Gastrocnemius medialis (tissue), 4 donors: ENCODE data around the gene HIVEP3. TPM values are rescaled to one million over a fixed set of nuclear protein-coding genes. Genes with fewer than 3 reads are reported as not detected.
A peak's percentile ranks its signal among the peaks of the same experiment; 100 is the strongest.

Experiments used
- ATAC-seq, 2 donors: fragments of 150-250 bp; one replicate each; pipeline ENCODE4 v1.9.1; 2016
- DNase-seq, 2 donors: peaks; one replicate each; pipeline ENCODE4 v3.0.0-alpha.2; 2019
- H3K27ac ChIP-seq, 4 donors: fragments of 200-600 bp; sonication (generic); 1 replicate in 1 of 4; 2 replicates in 3 of 4; pipeline ENCODE4 v1.5.1; 2016 to 2018; ENCODE audit warnings: mild to moderate bottlenecking in 2 of 4, moderate library complexity in 1 of 4
- H3K27me3 ChIP-seq, 3 donors: fragments of 200-600 bp; sonication (generic) in 2 of 3; 1 replicate in 1 of 3; 2 replicates in 2 of 3; pipeline versions ENCODE4 v1.5.1 to v1.6.0; 2016 to 2019; ENCODE audit warnings: mild to moderate bottlenecking in 1 of 3, moderate library complexity in 1 of 3
- H3K36me3 ChIP-seq, 2 donors: fragments of 200-600 bp; sonication (generic) in 1 of 2; one replicate each; pipeline ENCODE4 v1.5.1; 2017 to 2018
- H3K4me1 ChIP-seq, 2 donors: fragments of 200-600 bp; sonication (generic) in 1 of 2; one replicate each; pipeline ENCODE4 v1.5.1; 2016 to 2017; ENCODE audit warnings: mild to moderate bottlenecking in 2 of 2
- H3K4me3 ChIP-seq, 4 donors: fragments of 200-600 bp; sonication (generic) in 3 of 4; 1 replicate in 1 of 4; 2 replicates in 3 of 4; pipeline ENCODE4 v1.5.1; 2016 to 2019; ENCODE audit warnings: mild to moderate bottlenecking in 2 of 4
- H3K9me3 ChIP-seq, 3 donors: fragments of 200-600 bp; sonication (generic) in 2 of 3; 1 replicate in 1 of 3; 2 replicates in 2 of 3; pipeline ENCODE4 v1.5.1; 2016 to 2019
- CTCF ChIP-seq, 5 experiments: fragments of 450-650 bp in 3 of 5; fragments of 200-600 bp in 2 of 5; sonication (generic) in 2 of 5; IDR thresholded peaks in 4 of 5; conservative IDR thresholded peaks in 1 of 5; 1 replicate in 4 of 5; 2 replicates in 1 of 5; pipeline ENCODE4 v1.5.1; 2016 to 2019; ENCODE audit warnings: antibody characterized with exemption in 5 of 5, mild to moderate bottlenecking in 3 of 5, moderate library complexity in 3 of 5
- POLR2A ChIP-seq, 2 donors: fragments of 450-650 bp; IDR thresholded peaks; one replicate each; pipeline ENCODE4 v1.6.1; 2017; ENCODE audit warnings: antibody characterized with exemption in 2 of 2, mild to moderate bottlenecking in 2 of 2, moderate library complexity in 2 of 2
- in situ Hi-C, 4 donors: fragments of 200-750 bp; cut with MboI; loops; one replicate each; pipeline versions ENCODE4 v1.15.0 to v1.8.0; 2017; ENCODE audit warnings: low sequenced_read_pairs in 4 of 4
- intact Hi-C: fragments of 100-400 bp; cut with DNase I; formaldehyde crosslinking; loops from one replicate; pipeline ENCODE4 v1.15.1; 2023; ENCODE audit warnings: low total_unique reads
- total RNA-seq, 4 donors: library from RNA; depleted of rRNA; stranded (reverse); fragments of >200 nt; gene quantifications; one replicate each; pipeline versions ENCODE4 v1.1.0 to v1.2.3, GENCODE V29; 2016

Gene HIVEP3
- total RNA-seq, 4 donors from 2014 or later: 0.80 to 1.8 (median 1.3) TPM

DNA sequence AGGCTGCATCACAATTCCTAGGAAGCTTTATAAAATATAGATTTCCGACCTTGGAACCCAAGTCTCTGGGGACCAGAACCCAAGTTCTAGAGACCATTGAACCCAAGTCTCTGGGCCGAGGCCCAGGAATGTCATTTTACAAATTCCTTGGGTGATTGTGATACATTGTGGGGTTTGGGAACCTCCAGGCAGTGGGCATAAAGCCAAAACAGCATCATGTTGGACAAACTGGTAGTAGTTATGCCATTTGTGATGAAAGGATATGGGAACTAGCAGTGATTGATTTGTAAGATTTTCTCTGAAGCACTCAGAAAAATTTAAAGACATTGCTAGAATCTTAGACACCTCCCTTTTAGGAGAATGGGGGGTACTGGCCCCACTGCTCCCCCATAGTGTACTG, 160.2 kb downstream of the HIVEP3 start:
- in situ Hi-C loops: no loop called here
- no peak for DNase-seq
- Histone ChIP-seq H3K27ac (no peak overlapping the region), H3K9me3 (no peaks in the 10 kb centered on the region), H3K27me3 (no peaks in the 10 kb centered on the region), H3K36me3 (no peaks in the 10 kb centered on the region), H3K4me1 (no peaks in the 10 kb centered on the region), H3K4me3 (no peak overlapping the region)
- intact Hi-C loops: no loop called here
- ATAC-seq: no peak
- TF ChIP-seq CTCF (IDR thresholded peaks at IDR 0.05 in 4 of 5, conservative IDR thresholded peaks at IDR 0.05 in 1 of 5) (no peak), POLR2A (IDR thresholded peaks at IDR 0.05) (no peak)

DNA sequence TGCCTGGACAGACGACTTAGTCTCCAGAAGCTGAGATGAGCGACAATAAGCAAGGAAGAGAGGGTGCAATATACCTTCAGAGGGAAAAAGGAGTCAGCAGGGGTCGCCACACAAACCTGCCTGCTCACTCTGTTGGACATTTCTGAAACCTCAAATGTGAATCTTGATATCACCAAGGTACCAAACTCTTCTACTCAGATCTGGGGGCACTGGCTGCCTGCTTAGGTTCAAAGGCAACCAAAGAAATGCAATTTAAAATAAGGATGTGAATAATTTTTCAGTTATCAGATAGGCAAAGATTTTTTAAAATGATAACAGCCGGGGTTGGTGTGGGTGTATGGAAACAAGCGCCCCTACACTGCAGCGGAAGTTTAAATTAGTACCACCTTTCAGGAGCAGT, 164.2 kb downstream of the HIVEP3 start:
- Histone ChIP-seq H3K9me3 (no peaks in the 10 kb centered on the region), H3K27ac (no peak overlapping the region), H3K27me3 (no peaks in the 10 kb centered on the region), H3K4me3 (no peak overlapping the region), H3K4me1 (peaks cover 0 to 9% of the 10 kb centered on the region in 2 donors), H3K36me3 (no peaks in the 10 kb centered on the region)
- DNase-seq: no peak
- no peak for ATAC-seq
- in situ Hi-C loops: no loop called here
- intact Hi-C loops: no loop called here
- TF ChIP-seq POLR2A (IDR thresholded peaks at IDR 0.05) (no peak), CTCF (IDR thresholded peaks at IDR 0.05 in 4 of 5, conservative IDR thresholded peaks at IDR 0.05 in 1 of 5) (no peak)

GRCh38 chr1:41752514-41753170, 166.1 kb downstream of the HIVEP3 start:
- Histone ChIP-seq H3K27ac (no peak overlapping the region), H3K4me3 (no peak overlapping the region), H3K27me3 (no peaks in the 10 kb centered on the region), H3K36me3 (no peaks in the 10 kb centered on the region), H3K9me3 (no peaks in the 10 kb centered on the region), H3K4me1 (peaks cover 0 to 11% of the 10 kb centered on the region in 2 donors)
- intact Hi-C loops (no loop called here), in situ Hi-C loops (no loop called here)
- DNase-seq (no peak), ATAC-seq (no peak)
- TF ChIP-seq POLR2A (IDR thresholded peaks at IDR 0.05): no peak
- no peak for TF ChIP-seq CTCF (IDR thresholded peaks at IDR 0.05 in 4 of 5, conservative IDR thresholded peaks at IDR 0.05 in 1 of 5)

DNA sequence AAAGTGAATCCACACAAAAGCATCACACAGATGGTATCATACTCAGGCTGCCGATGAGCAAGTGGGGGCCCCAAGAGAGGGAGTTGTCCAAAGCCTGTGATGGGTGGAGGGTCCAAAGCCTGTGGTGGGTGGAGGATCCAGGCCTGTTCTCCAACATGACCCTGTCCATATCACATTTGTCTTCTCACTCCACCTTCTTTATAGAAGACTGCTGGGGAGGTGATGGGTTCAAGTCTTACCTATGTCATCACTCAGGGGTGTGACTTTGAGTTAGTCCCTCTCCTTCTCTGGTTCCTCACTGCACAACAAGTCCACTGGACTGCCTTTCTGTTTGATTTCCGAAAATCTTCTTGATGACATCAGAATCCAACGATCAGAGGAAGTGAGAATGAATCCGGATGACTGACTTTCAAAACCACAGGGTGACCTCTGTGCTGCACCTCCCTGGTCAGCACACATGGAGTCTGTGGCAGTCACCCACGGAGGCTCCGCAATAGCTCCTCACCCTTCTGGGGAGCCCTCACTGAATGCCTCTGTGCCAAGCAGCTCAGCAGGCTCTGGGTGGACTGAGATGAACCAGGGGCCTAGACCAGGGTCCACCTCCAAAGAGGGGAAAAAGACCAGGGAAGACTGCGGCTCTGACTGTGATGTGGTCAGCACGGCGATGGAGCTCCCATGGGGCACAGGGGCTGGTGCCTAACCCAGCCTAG, 166.8 kb downstream of the HIVEP3 start:
- Histone ChIP-seq H3K4me1 (peaks cover 0 to 11% of the 10 kb centered on the region in 2 donors), H3K4me3 (no peak overlapping the region), H3K9me3 (no peaks in the 10 kb centered on the region), H3K27ac (no peak overlapping the region), H3K36me3 (no peaks in the 10 kb centered on the region), H3K27me3 (no peaks in the 10 kb centered on the region)
- in situ Hi-C loops: no loop called here
- no peak for TF ChIP-seq CTCF (IDR thresholded peaks at IDR 0.05 in 4 of 5, conservative IDR thresholded peaks at IDR 0.05 in 1 of 5)
- no peak for TF ChIP-seq POLR2A (IDR thresholded peaks at IDR 0.05)
- DNase-seq (no peak), ATAC-seq (peak in 1 of 2 donors; percentile 27)
- intact Hi-C loops: no loop called here
